SKM-1 treated with dmso at 0.1 percent for 144 hours (cell line): Measurements from ENCODE around the gene RAG2.
"Not testable (repeated sequence)": the region's sequence is repeated elsewhere in the genome, so short reads cannot be mapped to it uniquely, and the experiment has no call there.

Experiments used
- DNase-seq: peaks from one replicate; lab custom pipeline; 2025; ENCODE audit not compliant: unreplicated experiment; lab: John Stamatoyannopoulos, UW

RAG2 gene

DNA sequence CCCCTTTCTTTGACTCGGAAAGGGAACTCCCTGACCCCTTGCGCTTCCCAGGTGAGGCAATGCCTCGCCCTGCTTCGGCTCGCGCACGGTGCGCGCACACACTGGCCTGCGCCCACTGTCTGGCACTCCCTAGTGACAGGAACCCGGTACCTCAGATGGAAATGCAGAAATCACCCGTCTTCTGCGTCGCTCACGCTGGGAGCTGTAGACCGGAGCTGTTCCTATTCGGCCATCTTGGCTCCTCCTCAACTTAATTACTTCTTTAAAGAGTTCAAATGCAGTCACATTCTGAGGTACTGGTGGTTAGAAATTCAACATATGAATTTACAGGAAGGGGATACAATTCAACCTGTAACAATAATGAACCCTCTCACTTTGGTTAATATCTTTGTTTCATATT is 40.6 kb downstream of the RAG2 start:
- not testable (repeated sequence) for DNase-seq

DNA sequence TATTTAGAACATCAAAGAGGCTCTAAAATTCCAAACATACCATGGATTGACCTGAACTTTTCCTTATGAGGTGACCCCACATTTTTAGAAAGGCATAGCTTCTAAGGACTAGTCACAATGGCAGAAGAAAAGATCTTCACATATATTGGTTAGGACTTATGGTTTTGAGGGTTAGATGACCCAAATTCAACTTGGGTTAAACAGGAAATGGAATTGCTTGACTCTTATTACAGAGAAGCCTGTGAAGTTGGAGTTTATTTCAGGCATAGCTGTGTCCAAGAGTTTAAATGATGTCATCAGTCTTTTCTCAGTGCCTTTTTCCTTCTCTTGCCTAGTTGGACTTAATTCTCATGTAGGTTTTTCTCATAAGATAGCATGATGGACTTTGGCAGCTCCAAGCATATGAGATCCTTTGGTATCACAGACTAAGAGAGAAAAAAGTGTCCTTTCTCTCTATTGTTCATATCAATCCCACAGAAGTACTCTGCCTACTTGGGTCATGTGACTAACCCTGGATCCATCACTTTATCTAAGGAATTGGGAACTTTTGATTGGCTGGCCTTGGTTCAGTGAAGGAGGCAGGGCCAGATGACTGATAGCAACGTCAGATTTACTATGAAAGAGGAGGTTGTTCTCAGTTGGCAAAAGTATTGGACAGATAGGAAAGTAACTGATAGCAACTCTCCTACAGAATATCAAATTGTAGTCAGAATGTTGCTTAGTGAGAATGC is 47.5 kb downstream of the RAG2 start:
- DNase-seq = no peak
